Fibroblast of villous mesenchyme (primary cell): ENCODE results near the gene CD55. TPM values are rescaled to one million over a fixed set of nuclear protein-coding genes. Genes with fewer than 3 reads are reported as not detected.
A peak's percentile ranks its signal among the peaks of the same experiment; 100 is the strongest.

ENCODE experiments used
- DNase-seq: peaks from one replicate; pipeline ENCODE4 v3.0.0-alpha.2; 2010; ENCODE audit warnings: low read depth
- H3K4me3 ChIP-seq: 2 replicates; pipeline ENCODE4 v1.5.1; 2011; ENCODE audit warnings: low read depth, mild to moderate bottlenecking, low read length
- CTCF ChIP-seq: IDR thresholded peaks from 2 replicates; pipeline ENCODE4 v1.5.1; 2012; ENCODE audit warnings: low read depth, mild to moderate bottlenecking, low read length; ENCODE audit not compliant: insufficient read depth
- total RNA-seq: library from RNA; depleted of rRNA; stranded (reverse); fragments of >200 nt; gene quantifications from 2 replicates; pipeline ENCODE4 v1.2.3, GENCODE V29; 2012

The CD55 gene
- total RNA-seq, 1 donor, result 29.4 TPM

- DNase-seq, result no peak
- H3K4me3 ChIP-seq, result no peak overlapping the region
- TF ChIP-seq CTCF, result no peak
Observed at GRCh38 chr1:207333009-207333600, 11.6 kb downstream of the CD55 start.

GRCh38 chr1:207333620-207334019 lies 12.1 kb downstream of the CD55 start:
- no peak for TF ChIP-seq CTCF
- no peak overlapping the region for H3K4me3 ChIP-seq
- DNase-seq, result no peak

- no peak for TF ChIP-seq CTCF
- DNase-seq, result no peak
- H3K4me3 ChIP-seq, result no peak overlapping the region
Observed at GRCh38 chr1:207334337-207334736, 12.9 kb downstream of the CD55 start.

GRCh38 chr1:207335138-207335537 lies 13.7 kb downstream of the CD55 start:
- no peak overlapping the region for H3K4me3 ChIP-seq
- no peak for TF ChIP-seq CTCF
- no peak for DNase-seq

GRCh38 chr1:207335695-207336363 lies 14.4 kb downstream of the CD55 start:
- peak; percentile 48 for DNase-seq
- TF ChIP-seq CTCF, result no peak
- H3K4me3 ChIP-seq, result no peak overlapping the region

GRCh38 chr1:207336559-207337467 lies 15.3 kb downstream of the CD55 start:
- DNase-seq, result no peak
- no peak overlapping the region for H3K4me3 ChIP-seq
- no peak for TF ChIP-seq CTCF
